Uterus (tissue), 2 donors: ENCODE results near the gene NXPH1.

Source experiments
- CTCF ChIP-seq, 4 experiments: fragments of 200-600 bp in 2 of 4; fragments of 450-650 bp in 2 of 4; sonication (generic) in 2 of 4; IDR thresholded peaks; one replicate each; pipeline ENCODE4 v1.5.1; 2016 to 2019; ENCODE audit warnings: antibody characterized with exemption in 4 of 4, mild to moderate bottlenecking in 2 of 4, moderate library complexity in 1 of 4
- POLR2A ChIP-seq, 2 donors: fragments of 450-650 bp; IDR thresholded peaks; one replicate each; pipeline ENCODE4 v1.6.1; 2016; ENCODE audit warnings: antibody characterized with exemption in 2 of 2, mild to moderate bottlenecking in 1 of 2, moderate library complexity in 1 of 2

GRCh38 chr7:8579661-8580194, 146.3 kb downstream of the NXPH1 start:
- TF ChIP-seq CTCF (IDR thresholded peaks at IDR 0.05) (no peak), POLR2A (IDR thresholded peaks at IDR 0.05) (no peak)
